Peyer's patch (tissue), 4 donors: ENCODE results near the gene HDGFL2.

Experiments
- POLR2A ChIP-seq, 2 donors: fragments of 450-650 bp; IDR thresholded peaks; one replicate each; pipeline ENCODE4 v1.5.1; 2017; ENCODE audit warnings: antibody characterized with exemption in 2 of 2, mild to moderate bottlenecking in 2 of 2, moderate library complexity in 2 of 2
- TF ChIP-seq, protein P1 (sequence below), 6 experiments: fragments of 450-650 bp in 4 of 6; fragments of 200-600 bp in 2 of 6; sonication (generic) in 1 of 6; IDR thresholded peaks; one replicate each; pipeline ENCODE4 v1.5.1; 2017 to 2019; ENCODE audit warnings: antibody characterized with exemption in 6 of 6, mild to moderate bottlenecking in 3 of 6, moderate library complexity in 1 of 6

DNA sequence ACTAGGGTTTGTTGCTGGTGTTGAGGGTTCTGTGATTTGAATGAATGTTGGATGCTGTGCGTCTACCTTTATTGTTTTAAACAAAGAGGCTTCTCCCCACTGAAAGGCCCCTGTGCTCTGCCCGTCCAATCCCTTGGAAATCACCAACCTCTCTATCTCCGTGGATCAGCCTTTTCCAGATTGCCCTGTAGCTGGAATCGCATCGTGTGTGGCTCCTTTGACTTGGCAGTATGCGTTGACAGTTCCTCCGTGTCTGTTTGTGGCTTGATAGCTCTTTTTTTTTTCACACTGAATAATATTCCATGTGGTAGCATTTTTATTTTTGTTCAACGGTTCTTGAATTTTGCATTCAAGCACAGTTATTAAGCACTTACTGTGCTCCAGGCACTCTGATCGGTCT, 37.7 kb upstream of the HDGFL2 start:
- TF ChIP-seq, protein P1, sequence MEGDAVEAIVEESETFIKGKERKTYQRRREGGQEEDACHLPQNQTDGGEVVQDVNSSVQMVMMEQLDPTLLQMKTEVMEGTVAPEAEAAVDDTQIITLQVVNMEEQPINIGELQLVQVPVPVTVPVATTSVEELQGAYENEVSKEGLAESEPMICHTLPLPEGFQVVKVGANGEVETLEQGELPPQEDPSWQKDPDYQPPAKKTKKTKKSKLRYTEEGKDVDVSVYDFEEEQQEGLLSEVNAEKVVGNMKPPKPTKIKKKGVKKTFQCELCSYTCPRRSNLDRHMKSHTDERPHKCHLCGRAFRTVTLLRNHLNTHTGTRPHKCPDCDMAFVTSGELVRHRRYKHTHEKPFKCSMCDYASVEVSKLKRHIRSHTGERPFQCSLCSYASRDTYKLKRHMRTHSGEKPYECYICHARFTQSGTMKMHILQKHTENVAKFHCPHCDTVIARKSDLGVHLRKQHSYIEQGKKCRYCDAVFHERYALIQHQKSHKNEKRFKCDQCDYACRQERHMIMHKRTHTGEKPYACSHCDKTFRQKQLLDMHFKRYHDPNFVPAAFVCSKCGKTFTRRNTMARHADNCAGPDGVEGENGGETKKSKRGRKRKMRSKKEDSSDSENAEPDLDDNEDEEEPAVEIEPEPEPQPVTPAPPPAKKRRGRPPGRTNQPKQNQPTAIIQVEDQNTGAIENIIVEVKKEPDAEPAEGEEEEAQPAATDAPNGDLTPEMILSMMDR (IDR thresholded peaks at IDR 0.05) = no peak
- no peak for TF ChIP-seq POLR2A (IDR thresholded peaks at IDR 0.05)
